Measurements from ENCODE around the gene ROBO1.

Gene ROBO1

DNA sequence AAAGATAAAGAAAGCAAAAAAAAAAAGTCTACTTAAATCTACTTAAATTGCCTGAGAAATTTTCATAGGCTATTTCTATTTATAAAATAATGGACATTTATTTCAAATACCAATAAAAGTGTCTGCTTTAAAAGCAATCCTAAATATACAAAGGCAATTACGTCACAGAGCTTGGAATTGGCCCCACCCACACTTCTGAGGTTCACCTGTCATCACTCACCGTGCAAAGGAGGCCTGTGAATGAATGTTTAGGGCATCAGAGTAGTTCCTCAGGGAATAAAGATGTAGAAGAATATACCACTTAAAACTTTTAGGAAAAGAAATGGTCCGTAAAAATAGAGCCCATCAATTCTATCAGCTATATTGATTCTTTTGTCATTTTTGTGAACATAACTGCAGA is 621.8 kb downstream of the ROBO1 start:
- DNase-seq = no peak

DNA sequence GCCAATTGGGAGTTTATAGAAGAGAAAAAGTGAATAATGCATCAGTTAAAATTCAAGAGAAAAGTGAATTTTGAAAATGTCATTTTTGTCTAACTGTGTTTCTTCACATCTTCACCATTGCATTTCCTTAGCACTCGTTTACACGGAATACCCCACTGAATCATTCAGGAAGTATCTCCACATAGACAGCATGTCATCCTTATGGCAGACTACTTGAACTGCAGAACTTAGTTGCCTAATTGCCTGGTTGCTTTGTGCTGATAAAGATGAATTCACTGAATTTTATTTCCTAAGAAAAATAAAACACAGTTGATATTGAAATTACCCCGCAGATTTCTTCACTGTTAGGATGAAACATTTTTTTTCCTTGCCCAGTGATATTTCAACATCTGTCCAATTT is 627.1 kb downstream of the ROBO1 start:
- no peak for DNase-seq

DNA sequence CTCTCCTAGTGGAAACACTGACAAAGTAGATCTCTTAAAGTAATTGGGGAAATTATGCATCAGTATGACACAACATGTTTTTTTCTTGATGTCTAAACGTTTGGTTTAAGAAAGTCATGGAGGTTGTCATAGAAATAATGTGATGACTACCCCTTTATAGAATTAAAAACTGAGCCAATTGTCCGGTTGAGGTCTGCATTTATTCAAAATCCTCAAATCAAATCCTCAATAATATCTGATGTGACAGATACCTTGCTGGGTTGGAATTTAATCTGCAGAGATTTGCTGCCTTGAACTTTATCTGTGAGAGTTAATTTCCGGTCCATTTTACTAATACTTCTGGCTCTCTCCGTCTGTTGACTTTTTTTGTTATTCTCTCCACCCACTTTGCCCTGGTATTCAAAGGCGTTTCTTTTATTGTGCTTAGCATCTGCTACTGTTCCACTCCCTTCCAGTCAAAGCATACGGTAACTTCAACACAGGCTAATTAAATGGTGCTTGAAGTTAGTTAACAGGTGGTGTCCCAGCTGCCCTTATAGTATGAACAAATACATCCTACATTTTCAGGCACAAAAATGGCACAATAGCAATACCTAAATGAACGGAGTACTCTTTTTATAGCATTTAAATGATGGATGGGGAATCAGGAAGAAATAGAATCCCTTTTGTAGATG is 628.3 kb downstream of the ROBO1 start:
- no peak for DNase-seq

DNA sequence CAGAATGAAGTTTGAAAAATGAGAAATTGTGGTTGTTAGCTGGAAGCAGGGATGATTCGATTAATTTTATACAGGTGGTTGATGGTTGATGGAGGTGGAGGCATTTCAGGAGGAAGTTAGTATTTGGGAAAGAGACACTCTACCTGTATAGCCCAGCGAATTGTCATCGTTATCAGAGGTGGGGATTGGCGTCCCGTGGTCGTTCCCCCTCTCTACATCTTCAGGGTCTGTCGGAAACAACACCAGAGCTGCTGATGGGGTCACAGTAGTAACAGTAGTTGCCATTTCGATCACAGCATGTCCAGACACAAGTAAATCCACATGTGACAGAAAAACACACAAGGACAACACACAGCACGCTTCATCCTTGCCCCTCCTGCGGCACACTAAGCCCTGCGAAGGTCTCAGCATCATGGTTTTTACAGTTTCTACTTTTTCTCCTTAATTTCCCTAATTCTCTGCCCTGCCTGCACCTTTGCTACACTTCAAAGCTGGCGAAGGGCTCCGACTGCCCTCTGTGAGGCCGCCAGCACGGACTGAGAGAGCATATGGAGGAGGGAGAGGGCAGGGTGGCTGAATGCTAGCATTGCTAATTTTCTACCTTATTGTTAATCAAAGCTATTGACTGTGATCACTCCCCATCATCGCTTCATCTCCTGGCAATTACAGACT is 642.3 kb downstream of the ROBO1 start:
- DNase-seq = no peak

DNA sequence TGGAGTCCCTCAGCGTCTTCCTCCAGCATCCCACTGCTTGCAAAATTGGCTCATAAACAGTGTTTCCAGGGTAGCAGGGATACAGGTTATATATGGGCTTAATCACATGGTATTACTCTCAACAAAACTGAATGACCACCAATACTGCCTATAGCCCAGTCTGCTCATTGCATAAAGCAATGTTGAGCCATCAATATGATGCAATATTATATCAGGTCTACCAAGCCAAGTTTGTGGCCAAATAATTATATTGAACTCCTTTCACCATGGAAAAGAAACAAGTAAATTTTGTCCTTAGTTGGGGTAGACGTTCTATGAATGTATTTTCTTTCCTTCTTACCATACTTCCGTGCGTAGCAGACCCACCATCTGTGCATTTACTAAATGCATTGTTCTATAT is 652.3 kb downstream of the ROBO1 start:
- DNase-seq = no peak

DNA sequence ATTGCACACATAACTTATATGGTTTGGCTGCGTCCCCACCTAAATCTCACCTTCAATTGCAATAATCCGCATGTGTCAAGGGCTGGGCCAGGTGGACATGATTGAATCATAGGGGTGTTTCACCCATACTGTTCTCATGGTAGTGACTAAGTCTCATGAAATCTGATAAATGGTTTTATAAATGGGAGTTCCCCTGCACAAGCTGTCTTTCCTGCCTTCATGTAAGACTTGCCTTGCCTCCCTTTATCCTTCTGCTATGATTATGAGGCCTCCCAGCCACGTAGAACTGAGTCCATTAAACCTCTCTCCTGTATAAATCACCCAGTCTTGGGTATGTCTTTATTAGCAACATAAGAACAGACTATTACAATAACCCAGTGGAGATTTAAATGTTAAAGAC is 653.9 kb downstream of the ROBO1 start:
- DNase-seq = no peak

DNA sequence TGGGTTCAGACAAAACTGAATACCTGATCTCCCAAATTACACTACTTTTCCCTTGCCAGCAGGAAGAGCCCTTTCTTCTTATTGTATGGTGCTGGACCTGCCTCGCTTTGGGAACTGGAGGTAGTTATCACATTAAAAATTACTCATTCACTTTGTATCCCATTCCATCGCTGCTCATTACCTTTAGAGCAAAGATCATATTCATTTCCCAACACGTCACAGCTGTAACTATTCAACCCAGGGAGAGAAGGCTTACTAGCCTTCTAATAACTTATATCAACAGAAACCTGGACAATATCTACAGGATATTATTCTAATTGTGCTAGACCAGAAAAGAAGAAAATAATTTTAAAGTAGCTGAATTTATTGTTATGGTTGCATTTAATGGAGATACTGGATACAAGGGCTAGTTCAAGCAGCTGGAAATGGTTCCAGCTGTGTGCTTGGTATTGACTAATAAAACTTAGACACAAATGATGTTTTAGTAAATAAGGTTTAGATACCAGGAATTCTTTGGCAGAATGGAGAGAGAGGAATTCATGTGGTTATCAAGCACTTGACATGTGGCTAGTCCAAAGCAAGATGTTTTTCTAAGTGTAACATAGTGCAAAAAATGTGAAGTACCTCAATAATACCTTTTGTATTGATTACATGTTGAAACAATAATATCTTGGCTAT is 656.3 kb downstream of the ROBO1 start:
- DNase-seq = no peak

DNA sequence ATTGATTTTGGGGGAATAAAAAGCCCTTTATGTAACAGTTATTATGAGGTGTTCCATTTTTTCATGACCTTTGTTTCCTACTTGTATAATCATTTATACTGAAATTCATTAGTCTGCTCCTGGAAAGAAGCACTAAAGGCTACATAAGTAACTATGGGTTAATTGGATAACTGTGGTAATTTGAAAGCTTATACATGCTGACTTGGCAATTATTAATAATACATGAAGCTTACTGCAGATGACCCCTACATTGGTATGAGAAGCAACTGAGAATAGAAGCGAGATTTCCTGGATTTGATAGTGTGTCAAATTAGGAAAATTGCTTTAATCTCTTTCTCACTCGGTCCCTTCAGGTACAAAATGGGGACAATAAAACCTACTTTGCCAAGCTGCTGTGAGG is 658.0 kb downstream of the ROBO1 start:
- DNase-seq = no peak

DNA sequence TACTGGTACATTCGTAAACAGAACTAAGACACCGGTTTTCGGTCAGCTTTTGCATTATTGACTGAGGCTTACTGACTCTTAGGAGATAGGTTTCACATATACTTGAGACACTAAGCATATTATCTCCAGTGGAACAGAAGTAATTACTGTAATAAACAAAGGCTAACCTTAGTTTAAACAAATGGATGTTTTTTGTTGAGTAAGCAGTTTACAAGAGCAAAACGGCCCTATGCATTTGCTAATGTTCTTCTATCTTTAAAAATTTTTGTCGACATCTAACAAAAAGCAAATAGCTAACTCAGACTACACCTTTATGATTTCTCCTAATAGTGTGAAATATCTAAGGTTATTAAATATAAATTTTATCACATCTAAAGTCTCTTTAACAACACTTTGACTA is 664.5 kb downstream of the ROBO1 start:
- DNase-seq = no peak

DNA sequence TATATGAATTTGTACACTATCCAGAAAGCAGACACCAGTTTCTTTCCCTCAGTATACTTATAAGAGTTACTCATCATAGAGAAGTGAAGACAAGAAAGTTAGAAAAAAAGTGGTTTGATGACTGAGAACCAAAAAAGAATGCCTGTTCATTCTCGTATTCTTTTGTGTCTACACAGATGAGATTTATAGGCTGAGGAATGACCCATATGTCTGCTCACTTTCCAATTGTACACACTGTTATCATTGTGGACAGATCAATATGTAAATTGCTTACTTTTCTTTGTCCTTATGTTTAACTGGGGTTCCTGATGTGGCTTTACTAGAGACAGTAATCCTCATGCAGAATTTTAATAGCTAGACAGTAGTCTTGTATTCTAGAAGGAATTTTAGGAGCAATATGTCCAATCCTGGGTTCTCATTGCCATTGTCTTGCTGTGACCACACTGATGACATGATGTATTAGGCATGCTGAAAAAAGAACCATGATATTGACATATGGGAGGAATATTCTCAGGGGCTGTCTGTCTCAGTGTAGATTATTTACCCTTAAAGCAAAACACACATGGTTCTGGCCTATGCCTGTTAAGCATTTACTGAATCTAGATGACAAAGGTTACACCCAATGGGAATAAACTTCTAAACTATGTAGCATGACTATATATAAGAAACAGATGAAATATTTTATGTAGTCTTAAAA is 669.7 kb downstream of the ROBO1 start:
- no peak for DNase-seq

DNA sequence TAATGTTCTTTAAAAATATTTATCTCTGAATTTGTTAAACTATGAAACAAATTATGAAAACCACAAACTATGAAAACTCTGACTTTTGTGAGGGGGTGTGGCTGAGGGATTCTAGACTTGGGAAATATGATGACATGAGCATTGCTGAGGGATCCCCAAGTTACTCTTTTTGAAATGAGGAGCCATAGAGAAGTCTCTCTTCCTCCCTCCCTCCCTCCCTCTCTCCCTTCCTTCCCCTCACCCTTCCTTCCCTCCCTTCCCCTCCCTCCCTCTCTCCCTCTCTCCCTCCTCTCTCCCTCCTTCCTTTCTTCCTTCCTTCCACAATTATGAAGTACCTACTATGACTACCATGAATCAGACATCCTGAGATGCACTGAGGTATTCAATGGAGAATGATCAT is 673.1 kb downstream of the ROBO1 start:
- DNase-seq = no peak

DNA sequence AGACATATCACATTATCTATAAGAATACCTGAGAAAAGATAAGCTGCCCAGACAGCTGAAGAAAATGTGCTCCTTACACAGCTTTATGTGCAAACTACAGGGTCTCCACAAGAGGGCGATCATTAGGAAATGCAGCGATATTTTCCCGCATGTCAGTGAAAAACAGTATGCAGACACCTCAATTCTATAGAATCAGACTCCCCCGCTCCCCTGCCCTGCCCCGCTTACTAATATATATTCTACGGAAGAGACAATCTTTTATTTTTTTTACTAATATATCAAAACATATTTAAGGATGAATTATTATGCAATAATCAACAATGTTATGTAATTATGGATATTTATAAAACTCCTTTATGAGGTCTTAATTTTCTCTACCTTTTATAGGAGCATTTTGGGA is 681.3 kb downstream of the ROBO1 start:
- DNase-seq = peak in 1 of 2 experiments; percentile 1

DNA sequence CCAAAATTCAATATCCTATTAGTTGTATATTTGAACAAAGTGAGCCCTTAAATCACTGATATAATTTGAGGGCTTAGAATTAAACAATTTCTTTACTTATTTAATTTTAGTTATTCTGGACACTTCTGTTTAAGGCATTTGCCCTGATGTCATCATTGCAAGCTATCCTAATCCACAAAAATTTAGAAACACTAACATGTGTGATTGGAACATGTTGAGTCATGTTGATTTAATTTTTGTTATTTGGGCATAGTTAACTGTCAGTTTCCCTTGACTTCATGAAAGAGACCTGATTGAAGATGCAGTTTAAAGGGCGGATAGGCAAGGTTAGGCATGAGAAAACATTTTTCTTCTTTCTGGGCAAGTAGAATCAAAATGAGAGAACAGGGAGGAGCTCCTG is 682.6 kb downstream of the ROBO1 start:
- no peak for DNase-seq

DNA sequence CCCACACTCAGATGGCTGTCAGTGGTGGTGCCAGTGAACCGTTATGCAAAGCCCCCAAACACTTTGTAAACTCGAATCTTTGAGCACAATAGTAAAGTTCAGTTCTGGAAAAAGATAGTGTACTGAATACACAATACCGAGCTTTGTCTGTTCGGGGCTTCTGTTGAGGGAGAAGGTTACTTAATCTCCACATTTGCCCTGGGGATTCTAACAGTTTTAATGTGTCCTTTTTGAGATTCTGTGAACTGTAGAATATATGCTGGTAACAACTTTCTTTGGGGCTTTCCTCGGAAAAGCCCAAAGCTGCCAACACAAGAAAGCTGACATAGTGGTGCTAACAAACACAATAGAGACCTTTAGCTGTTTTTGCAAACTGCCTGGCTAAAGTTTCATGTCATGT is 686.5 kb downstream of the ROBO1 start:
- no peak for DNase-seq

DNA sequence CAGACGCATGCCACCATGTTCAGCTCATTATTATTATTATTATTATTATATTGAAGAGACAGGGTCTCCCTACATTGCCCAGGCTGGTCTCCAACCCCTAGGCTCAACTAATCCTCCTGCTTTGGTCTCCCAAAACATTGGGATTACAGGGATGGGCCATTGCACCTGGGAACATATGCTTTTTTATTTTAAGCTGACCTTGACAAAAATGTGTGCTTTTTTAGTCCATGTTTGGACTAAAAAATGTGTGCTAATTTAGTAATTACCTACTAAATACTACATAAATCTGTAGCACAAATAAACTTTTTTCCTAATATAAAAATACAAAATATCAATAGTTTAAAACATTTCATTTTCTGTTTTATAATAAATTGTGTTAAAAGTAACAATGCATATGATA is 693.2 kb downstream of the ROBO1 start:
- no peak for DNase-seq

DNA sequence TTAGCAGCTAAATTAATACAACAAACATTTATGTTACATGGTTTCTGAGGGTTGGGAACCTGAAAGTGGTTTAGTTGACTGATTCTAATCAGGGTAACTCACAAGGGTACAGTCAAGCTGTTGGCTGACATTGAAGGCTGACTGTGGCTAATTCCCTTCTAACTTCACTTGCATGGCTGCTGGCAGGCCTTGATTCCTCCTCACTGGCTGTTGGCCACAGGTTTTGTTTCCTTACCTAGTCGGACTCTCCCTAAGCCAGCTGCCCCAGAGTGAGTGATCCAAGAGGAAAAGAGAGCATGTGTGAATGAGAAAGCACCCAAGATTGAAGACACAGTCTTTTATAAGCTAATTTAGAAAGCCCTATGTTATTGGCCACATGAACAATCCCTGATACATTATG is 700.1 kb downstream of the ROBO1 start:
- no peak for DNase-seq

DNA sequence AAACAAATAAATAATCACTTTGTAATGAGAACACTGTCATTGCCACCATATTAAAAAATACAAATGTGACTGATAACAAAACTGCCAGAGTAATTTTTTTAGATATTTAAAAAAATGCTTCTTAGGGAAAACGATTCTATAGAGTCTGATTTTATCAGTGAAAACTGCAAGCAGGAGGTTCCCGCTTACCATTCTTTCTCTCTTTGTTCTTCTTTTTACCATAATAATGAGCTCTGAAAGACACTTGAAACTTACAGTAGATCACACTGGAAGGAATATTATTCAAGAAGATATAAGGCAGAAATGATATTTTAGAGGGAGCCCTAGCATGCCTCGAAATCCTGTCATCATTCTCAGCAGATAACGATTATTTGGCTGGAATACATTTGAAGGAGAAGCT is 701.3 kb downstream of the ROBO1 start:
- no peak for DNase-seq

DNA sequence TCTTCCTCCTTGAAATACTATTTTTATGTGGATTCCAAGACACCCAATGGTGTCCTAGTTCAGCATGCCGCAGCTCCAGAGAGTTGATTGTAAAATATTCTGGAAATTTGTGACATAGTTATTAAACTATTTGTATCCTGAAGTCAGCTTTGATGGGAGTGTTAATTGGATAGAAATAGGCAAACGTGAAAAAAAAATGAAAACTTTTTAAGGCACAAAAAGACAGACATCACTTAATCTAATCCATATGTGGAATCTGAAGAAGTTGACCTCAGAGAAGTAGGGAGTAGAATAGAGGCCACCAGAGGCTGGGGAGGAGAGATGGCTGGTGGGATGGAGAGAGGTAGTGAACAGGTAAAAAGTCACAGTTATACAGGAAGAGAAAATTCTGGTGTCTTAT is 704.2 kb downstream of the ROBO1 start:
- DNase-seq = no peak

DNA sequence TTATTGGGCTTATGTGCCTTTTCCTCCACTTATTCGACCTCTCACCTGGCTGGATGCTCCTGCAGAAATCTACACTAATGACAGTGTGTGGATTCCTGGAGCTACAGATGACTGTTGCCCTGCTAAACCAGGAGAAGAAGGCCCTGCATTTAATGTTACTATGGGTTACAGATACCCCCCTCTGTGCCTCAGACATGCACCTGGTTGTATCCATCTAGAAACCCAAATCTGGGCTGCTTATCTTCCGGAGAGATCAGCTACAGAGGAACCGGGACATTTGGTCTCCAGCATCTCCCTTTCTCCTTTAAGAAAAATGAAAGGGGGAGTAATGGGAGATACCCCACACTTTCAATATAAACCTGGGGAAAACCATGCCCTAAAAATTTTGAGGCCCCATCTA is 710.0 kb downstream of the ROBO1 start:
- DNase-seq = no peak

DNA sequence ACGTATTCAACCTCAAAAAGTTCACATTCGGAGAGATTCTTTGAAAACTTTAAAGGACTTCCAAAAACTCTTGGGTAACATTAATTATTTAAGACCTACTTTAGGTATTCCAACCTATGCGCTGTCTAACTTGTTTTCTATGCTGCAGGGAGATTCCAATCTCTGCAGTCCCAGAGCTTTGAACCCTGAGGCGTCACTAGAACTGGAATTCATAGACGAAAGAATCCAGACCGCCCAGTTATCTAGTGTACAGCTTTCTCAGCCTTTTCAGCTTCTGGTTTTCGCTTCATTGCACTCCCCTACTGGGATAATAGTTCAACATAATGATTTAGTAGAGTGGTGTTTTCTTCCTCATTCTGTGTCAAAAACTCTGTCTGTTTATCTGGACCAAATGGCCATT is 711.3 kb downstream of the ROBO1 start:
- no peak for DNase-seq

DNA sequence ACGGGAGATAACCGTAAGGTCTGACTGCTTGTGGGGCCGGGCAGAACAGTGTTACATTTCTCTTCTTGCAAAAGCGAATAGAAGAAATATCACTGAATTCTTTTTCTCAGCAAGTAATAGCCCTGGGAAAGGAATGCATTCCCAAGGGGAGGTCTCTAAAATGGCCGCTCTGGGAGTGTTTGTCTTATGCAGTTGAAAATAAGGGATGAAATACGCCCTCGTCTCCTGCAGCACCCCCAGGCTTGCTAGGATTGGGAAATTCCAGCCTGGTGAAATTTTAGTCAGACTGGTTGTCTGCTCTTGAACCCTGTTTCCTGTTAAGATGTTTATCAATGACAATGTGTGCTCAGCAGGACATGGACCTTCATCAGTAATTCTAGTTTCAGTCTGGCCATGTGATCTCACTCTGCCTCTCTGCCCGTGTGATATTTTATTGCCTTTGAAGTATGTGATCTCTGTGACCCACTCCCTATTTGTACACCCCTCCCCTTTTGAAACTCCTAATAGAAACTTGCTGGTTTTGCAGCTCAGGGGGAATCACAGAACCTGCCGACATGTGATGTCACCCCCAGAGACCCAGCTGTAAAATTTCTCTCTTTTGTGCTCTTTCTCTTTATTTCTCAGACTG is 715.6 kb downstream of the ROBO1 start:
- no peak for DNase-seq

DNA sequence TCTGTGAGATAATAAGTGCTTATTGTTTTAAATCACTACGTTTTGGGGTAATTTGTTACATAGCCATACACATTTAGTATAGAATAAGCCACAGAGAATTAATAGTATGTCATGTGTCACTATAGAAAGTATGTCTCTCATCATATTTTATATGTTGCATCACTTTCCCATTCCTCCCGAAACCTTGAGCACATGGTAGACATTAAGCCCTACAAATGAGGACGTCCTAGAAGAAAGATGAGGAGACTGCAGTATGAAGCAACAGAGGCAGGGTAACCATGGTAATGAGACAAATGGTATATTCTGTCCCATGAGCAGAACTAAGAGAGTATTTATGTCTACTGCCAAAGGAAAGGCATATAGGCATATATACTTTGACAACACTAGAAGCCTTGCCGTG is 720.2 kb downstream of the ROBO1 start:
- DNase-seq = no peak

DNA sequence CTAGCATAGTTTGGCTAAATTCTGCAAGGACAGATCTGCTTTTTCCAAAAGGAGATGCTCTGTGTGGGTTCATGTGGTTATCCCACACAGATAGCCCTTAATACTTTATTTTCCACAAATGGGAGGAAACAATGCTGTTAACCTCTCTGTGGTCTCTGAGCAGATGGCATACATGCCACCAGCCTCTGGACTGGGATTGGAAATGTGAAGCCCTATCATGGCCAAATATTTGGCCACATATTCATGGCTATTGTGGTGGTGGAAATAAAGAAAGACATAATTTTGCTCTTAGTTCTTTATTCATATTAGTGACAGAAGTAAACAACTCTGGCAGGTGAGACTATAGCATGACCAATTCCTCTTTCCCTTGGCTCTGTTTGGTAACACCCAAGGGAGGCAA is 726.2 kb downstream of the ROBO1 start:
- no peak for DNase-seq
